ENCODE data around the gene FUOM.

GRCh38 chr10:133337370-133337725, 20.5 kb downstream of the FUOM start:
- no peak for TF ChIP-seq CTCF (IDR thresholded peaks at IDR 0.05)
- no peak for TF ChIP-seq ETV6 (CRISPR knock-in tag; IDR thresholded peaks at IDR 0.05)
- no peak for TF ChIP-seq CBFB (CRISPR knock-in tag; IDR thresholded peaks at IDR 0.05; ENCODE audit: low read depth)
- no peak for TF ChIP-seq MAX (CRISPR knock-in tag; IDR thresholded peaks at IDR 0.05)
- TF ChIP-seq TCF7 (CRISPR knock-in tag; IDR thresholded peaks at IDR 0.05; ENCODE audit: low read depth) = no peak
- TF ChIP-seq PRRX2 (CRISPR knock-in tag; IDR thresholded peaks at IDR 0.05) = no peak

All from WTC11 (cell line).